H1 (cell line): Measurements from ENCODE around the gene CAPZB. TPM values are rescaled to one million over a fixed set of nuclear protein-coding genes. Genes with fewer than 3 reads are reported as not detected.

Experiments used
- CTCF ChIA-PET: fragments of 300-600 bp; sonication (Branson Sonifier 250); formaldehyde crosslinking; loops from one replicate; lab custom pipeline; 2021; ENCODE audit not compliant: partially characterized antibody; lab: Charles Lee
- POLR2A ChIA-PET: fragments of 300-600 bp; sonication (Branson Sonifier 250); formaldehyde crosslinking; loops from one replicate; lab custom pipeline; 2021; ENCODE audit warnings: inconsistent platforms; ENCODE audit not compliant: partially characterized antibody; lab: Charles Lee
- DNase-seq, 2 experiments: peaks; one replicate each; pipeline versions ENCODE4 v3.0.0 to v3.0.0-alpha.2; 2010 to 2022; ENCODE audit warnings: low spot score in 2 of 2, low read depth in 1 of 2, mixed read lengths in 1 of 2
- FAIRE-seq: peaks from 2 replicates; lab custom pipeline; 2011; peaks lifted over from hg19 to GRCh38; lab: Jason Lieb, UNC
- H2AFZ ChIP-seq: 2 replicates; pipeline ENCODE4 v1.8.1; 2012; ENCODE audit warnings: low read length, inconsistent platforms
- H2AK5ac ChIP-seq: 2 replicates; pipeline ENCODE4 v1.6.1; 2013; ENCODE audit warnings: low read depth, low read length
- H2BK120ac ChIP-seq: replicated peaks from 2 replicates; pipeline ENCODE3; 2013; ENCODE audit warnings: low read depth, low read length, inconsistent platforms
- H2BK12ac ChIP-seq: 2 replicates; pipeline ENCODE4 v1.6.1; 2013; ENCODE audit warnings: low read depth, low read length
- H2BK15ac ChIP-seq: 2 replicates; pipeline ENCODE4 v1.6.1; 2013; ENCODE audit warnings: low read length
- H2BK20ac ChIP-seq: 2 replicates; pipeline ENCODE4 v1.6.1; 2013; ENCODE audit warnings: low read length
- H2BK5ac ChIP-seq: 2 replicates; pipeline ENCODE4 v1.6.1; 2013; ENCODE audit warnings: low read depth, low read length
- H3K14ac ChIP-seq: 2 replicates; pipeline ENCODE4 v1.6.1; 2013; ENCODE audit warnings: inconsistent platforms; ENCODE audit not compliant: insufficient read length
- H3K18ac ChIP-seq: 2 replicates; pipeline ENCODE4 v1.6.1; 2013; ENCODE audit warnings: low read length; ENCODE audit errors: extremely low read depth
- H3K23ac ChIP-seq: 2 replicates; pipeline ENCODE4 v1.6.1; 2013; ENCODE audit warnings: inconsistent platforms; ENCODE audit not compliant: insufficient read length
- H3K23me2 ChIP-seq: 2 replicates; pipeline ENCODE4 v1.6.1; 2013; ENCODE audit warnings: low read depth, low read length
- H3K27ac ChIP-seq: 2 replicates; pipeline ENCODE4 v1.6.1; 2011; ENCODE audit warnings: low read depth, low read length, inconsistent platforms
- H3K27me3 ChIP-seq, 4 experiments: replicated peaks in 1 of 4; 1 replicate in 1 of 4; 2 replicates in 3 of 4; pipeline versions ENCODE4 v1.6.1 to v1.8.1; 2011 to 2013; ENCODE audit warnings: low read length in 3 of 4, mild to moderate bottlenecking in 3 of 4, inconsistent platforms in 2 of 4, mixed read lengths in 2 of 4, moderate library complexity in 1 of 4; ENCODE audit not compliant: control insufficient read depth in 3 of 4, insufficient read depth in 3 of 4; ENCODE audit errors: extremely low read depth in 1 of 4
- H3K36me3 ChIP-seq, 4 experiments: 2 replicates each; pipeline versions ENCODE4 v1.6.1 to v1.8.1; 2011 to 2013; ENCODE audit warnings: mild to moderate bottlenecking in 4 of 4, low read length in 3 of 4, moderate library complexity in 2 of 4, control low read depth in 1 of 4, inconsistent platforms in 1 of 4; ENCODE audit not compliant: insufficient read depth in 4 of 4, control insufficient read depth in 2 of 4
- H3K4ac ChIP-seq: replicated peaks from 2 replicates; pipeline ENCODE3; 2013; ENCODE audit warnings: low read length, low read depth, mixed read lengths, inconsistent platforms; ENCODE audit not compliant: insufficient read length
- H3K4me1 ChIP-seq, 4 experiments: replicated peaks in 1 of 4; 1 replicate in 1 of 4; 2 replicates in 3 of 4; pipeline versions ENCODE4 v1.6.1 to v1.8.1; 2011 to 2013; ENCODE audit warnings: low read length in 3 of 4, inconsistent platforms in 2 of 4, mixed read lengths in 1 of 4; ENCODE audit not compliant: insufficient read depth in 4 of 4, control insufficient read depth in 3 of 4
- H3K4me2 ChIP-seq, 2 experiments: 2 replicates each; pipeline versions ENCODE4 v1.6.1 to v1.8.1; 2011 to 2013; ENCODE audit warnings: low read depth in 2 of 2, low read length in 2 of 2, control low read depth in 1 of 2, inconsistent platforms in 1 of 2, mild to moderate bottlenecking in 1 of 2; ENCODE audit not compliant: insufficient read depth in 1 of 2
- H3K4me3 ChIP-seq, 4 experiments: fragments of 200-600, 300-600 bp in 1 of 4; sonication (generic), shearing (Covaris generic), sonication (Bioruptor Twin) in 1 of 4; 2 replicates each; pipeline versions ENCODE4 v1.5.1 to v1.8.1; 2011 to 2016; ENCODE audit warnings: low read length in 4 of 4, low read depth in 3 of 4, control low read depth in 2 of 4, inconsistent platforms in 2 of 4, mild to moderate bottlenecking in 2 of 4, mixed read lengths in 1 of 4, moderate library complexity in 1 of 4; ENCODE audit not compliant: insufficient read depth in 2 of 4; ENCODE audit errors: extremely low read depth in 1 of 4
- H3K56ac ChIP-seq: replicated peaks from 2 replicates; pipeline ENCODE3; 2013; ENCODE audit warnings: low read depth, mild to moderate bottlenecking, mixed read lengths, low read length, inconsistent platforms; ENCODE audit not compliant: insufficient read length
- H3K79me1 ChIP-seq: 2 replicates; pipeline ENCODE4 v1.6.1; 2013; ENCODE audit warnings: low read depth, low read length, control low read depth
- H3K79me2 ChIP-seq, 2 experiments: 2 replicates each; pipeline versions ENCODE4 v1.6.1 to v1.8.1; 2012 to 2013; ENCODE audit warnings: low read length in 2 of 2, mild to moderate bottlenecking in 2 of 2, inconsistent platforms in 1 of 2; ENCODE audit not compliant: insufficient read depth in 2 of 2, control insufficient read depth in 1 of 2
- H3K9ac ChIP-seq, 4 experiments: replicated peaks in 1 of 4; 1 replicate in 1 of 4; 2 replicates in 3 of 4; pipeline versions ENCODE4 v1.6.1 to v1.8.1; 2011 to 2013; ENCODE audit warnings: low read depth in 3 of 4, low read length in 3 of 4, control low read depth in 2 of 4, mild to moderate bottlenecking in 2 of 4, moderate library complexity in 2 of 4, inconsistent platforms in 1 of 4; ENCODE audit errors: extremely low read depth in 1 of 4
- H3K9me3 ChIP-seq, 2 experiments: 2 replicates each; pipeline versions ENCODE4 v1.6.1 to v1.8.1; 2012 to 2013; ENCODE audit warnings: mild to moderate bottlenecking in 2 of 2, moderate library complexity in 2 of 2, control low read depth in 1 of 2, inconsistent platforms in 1 of 2, low read depth in 1 of 2, low read length in 1 of 2, mixed read lengths in 1 of 2; ENCODE audit not compliant: insufficient read depth in 2 of 2
- H4K20me1 ChIP-seq, 2 experiments: replicated peaks in 1 of 2; 2 replicates each; pipeline versions ENCODE3 to v1.8.1; 2011 to 2013; ENCODE audit warnings: inconsistent platforms in 2 of 2, low read length in 2 of 2, mild to moderate bottlenecking in 1 of 2; ENCODE audit not compliant: insufficient read depth in 2 of 2, control insufficient read depth in 1 of 2
- H4K5ac ChIP-seq: 2 replicates; pipeline ENCODE4 v1.6.1; 2013; ENCODE audit warnings: low read length, low read depth, mixed read lengths, inconsistent platforms; ENCODE audit not compliant: insufficient read length
- H4K8ac ChIP-seq: 2 replicates; pipeline ENCODE4 v1.8.0; 2013; ENCODE audit warnings: mild to moderate bottlenecking, moderate library complexity, low read length, inconsistent platforms; ENCODE audit not compliant: insufficient read depth; ENCODE audit errors: extremely low read depth
- H4K91ac ChIP-seq: replicated peaks from 2 replicates; pipeline ENCODE3; 2013; ENCODE audit warnings: low read length, mixed read lengths, inconsistent platforms; ENCODE audit not compliant: insufficient read length
- CHD2 ChIP-seq: IDR thresholded peaks from 2 replicates; pipeline ENCODE4 v1.6.1; 2012; ENCODE audit warnings: low read length, improper control_type of control experiment
- CREB1 ChIP-seq: IDR thresholded peaks from 2 replicates; pipeline ENCODE4 v1.6.1; 2012; ENCODE audit warnings: inconsistent platforms
- CTCF ChIP-seq, 3 experiments: IDR thresholded peaks; 1 replicate in 2 of 3; 2 replicates in 1 of 3; pipeline versions ENCODE4 v1.5.1 to v1.6.1; 2011; ENCODE audit warnings: low read length in 3 of 3, mild to moderate bottlenecking in 3 of 3, inconsistent platforms in 2 of 3, low read depth in 1 of 3, moderate library complexity in 1 of 3; ENCODE audit not compliant: insufficient read depth in 1 of 3; ENCODE audit errors: control extremely low read depth in 1 of 3
- EP300 ChIP-seq, 2 experiments: IDR thresholded peaks; 1 replicate in 1 of 2; 2 replicates in 1 of 2; pipeline ENCODE4 v1.6.1; 2011 to 2012; ENCODE audit warnings: low read depth in 2 of 2, low read length in 2 of 2, mild to moderate bottlenecking in 2 of 2, borderline replicate concordance in 1 of 2, inconsistent platforms in 1 of 2, moderate library complexity in 1 of 2
- PHF8 ChIP-seq: fragments of 200-600 bp; sonication (generic); conservative IDR thresholded peaks from 2 replicates; pipeline ENCODE4 v1.7.1; 2012; ENCODE audit warnings: low read depth, mild to moderate bottlenecking, inconsistent platforms, low read length, moderate library complexity
- RFX5 ChIP-seq: IDR thresholded peaks from 2 replicates; pipeline ENCODE4 v1.6.1; 2011; ENCODE audit warnings: low read depth, low read length, improper control_type of control experiment, borderline replicate concordance
- SAP30 ChIP-seq: fragments of 300-600 bp; sonication (generic); IDR thresholded peaks from 2 replicates; pipeline ENCODE4 v1.7.1; 2012; ENCODE audit warnings: low read length, moderate library complexity, mild to moderate bottlenecking, inconsistent platforms; ENCODE audit not compliant: insufficient read depth, insufficient replicate concordance
- SRF ChIP-seq: IDR thresholded peaks from 2 replicates; pipeline ENCODE4 v1.6.1; 2011; ENCODE audit warnings: mild to moderate bottlenecking, low read depth, low read length, moderate library complexity
- SUZ12 ChIP-seq: fragments of 200-600 bp; sonication (generic); IDR thresholded peaks from 2 replicates; pipeline ENCODE4 v1.6.1; 2012; ENCODE audit warnings: mild to moderate bottlenecking, inconsistent platforms, low read length, moderate library complexity, mixed read lengths
- TAF7 ChIP-seq: optimal IDR thresholded peaks from 2 replicates; pipeline ENCODE3; 2011; ENCODE audit warnings: low read depth, mild to moderate bottlenecking, inconsistent platforms, low read length, moderate library complexity, borderline replicate concordance
- WGBS, 2 experiments: shearing (Covaris generic) in 1 of 2; methylation state at CpG; one replicate each; pipeline versions ENCODE4 v1.1.6 to v1.1.7; 2013 to 2015; ENCODE audit warnings: low lambda C conversion rate in 2 of 2, mixed read lengths in 2 of 2, inconsistent platforms in 1 of 2, low coverage in 1 of 2, missing lambda C conversion rate in 1 of 2; ENCODE audit not compliant: insufficient replicate concordance in 2 of 2, insufficient coverage in 1 of 2, insufficient read length in 1 of 2; ENCODE audit errors: extremely low coverage in 1 of 2, missing lambda C conversion rate in 1 of 2; 5-methylcytosine and 5-hydroxymethylcytosine counted together
- polyA plus RNA-seq, 7 experiments: library from polyadenylated mRNA; depleted of rRNA in 3 of 7; stranded (reverse) in 5 of 7; unstranded in 2 of 7; fragments of >200 nt in 5 of 7; fragments of 200-250 nt in 2 of 7; gene quantifications; 1 replicate in 5 of 7; 2 replicates in 1 of 7; 4 replicates in 1 of 7; pipeline versions ENCODE4 v1.2.1 to v1.2.3, GENCODE V29; 2011 to 2013; ENCODE audit warnings: missing spikeins in 2 of 7, mixed read lengths in 2 of 7
- total RNA-seq: library from RNA; stranded (reverse); fragmentation: NEBNext Ultra II Directional; extraction: Animal tissue kit (Norgen Biotek cat#: 25700); gene quantifications from 2 replicates; pipeline ENCODE4 v1.2.1, GENCODE V29; 2021

CAPZB gene
- total and polyA plus RNA-seq, 2 of the 8 experiments (the other 6 are each of a cell fraction or from before 2014, with no cell fraction given) = 162 to 371 TPM

- no peak overlapping the region for H2AFZ ChIP-seq
- H4K8ac ChIP-seq = no peak overlapping the region
- H3K18ac ChIP-seq = no peak overlapping the region
- CTCF ChIA-PET = interaction anchor here (0.6 to 1.7 kb wide), 6 partner anchors 29 to 372 kb away, joined by 3 to 4 read pairs (median 4); no protein-coding TSS in a partner anchor
- no peaks in the 10 kb centered on the region for H3K79me2 ChIP-seq
- H3K27me3 ChIP-seq = no peaks in the 10 kb centered on the region
- H4K20me1 ChIP-seq = peaks cover 3 to 22% of the 10 kb centered on the region in 2 experiments
- H2BK15ac ChIP-seq = no peak overlapping the region
- H3K56ac ChIP-seq = no peak overlapping the region
- H2BK5ac ChIP-seq = no peak overlapping the region
- no peak overlapping the region for H3K14ac ChIP-seq
- 74% methylated on average over 9 of the region's 10 CpGs; no CpG with 5 or more reads in 1 of the 2 experiments for WGBS, 2 experiments
- no peaks in the 10 kb centered on the region for H3K23me2 ChIP-seq
- no peak overlapping the region for H2AK5ac ChIP-seq
- H2BK12ac ChIP-seq = no peak overlapping the region
- POLR2A ChIA-PET = interaction anchor here (0.6 to 16.9 kb wide), 3 partner anchors 8 to 34 kb away, joined by 3 to 143 read pairs (median 3); no protein-coding TSS in a partner anchor
- H2BK20ac ChIP-seq = no peak overlapping the region
- H3K9me3 ChIP-seq = no peaks in the 10 kb centered on the region
- no peak overlapping the region for H2BK120ac ChIP-seq
- no peak overlapping the region for H3K4ac ChIP-seq
- H3K4me2 ChIP-seq = no peak overlapping the region
- H3K9ac ChIP-seq = no peak overlapping the region
- H4K5ac ChIP-seq = no peak overlapping the region
- no peak for DNase-seq
- H3K36me3 ChIP-seq = peaks cover 5 to 18% (median 7%) of the 10 kb centered on the region in 4 experiments; a peak in 5 of 8 replicates
- no peak overlapping the region for H4K91ac ChIP-seq
- no peaks in the 10 kb centered on the region for H3K79me1 ChIP-seq
- no peak overlapping the region for H3K27ac ChIP-seq
- H3K23ac ChIP-seq = no peak overlapping the region
- H3K4me3 ChIP-seq = no peak overlapping the region
- FAIRE-seq = no peak
- H3K4me1 ChIP-seq = no peaks in the 10 kb centered on the region; a peak in 3 of 7 replicates
- TF ChIP-seq SUZ12 (no peak), CTCF (IDR thresholded peaks at IDR 0.05; ENCODE audit: control extremely low read depth in 1 of 3, insufficient read depth in 1 of 3, low read depth in 1 of 3, low read length in 3 of 3) (no peak), TAF7 (no peak), SRF (no peak), CHD2 (no peak), EP300 (IDR thresholded peaks at IDR 0.05; ENCODE audit: borderline replicate concordance in 1 of 2, low read depth in 2 of 2, low read length in 2 of 2) (no peak), SAP30 (no peak), RFX5 (no peak), PHF8 (no peak), CREB1 (no peak)
Observed at GRCh38 chr1:19322481-19322880, 162.9 kb downstream of the CAPZB start.
